Fibroblast of pulmonary artery (primary cell): Measurements from ENCODE around the gene MLLT3.

ENCODE experiments used
- DNase-seq: peaks from one replicate; pipeline ENCODE4 v3.0.0-alpha.2; 2010; ENCODE audit warnings: low read depth
- H3K4me3 ChIP-seq: replicated peaks from 2 replicates; pipeline ENCODE4 v1.5.1; 2011; ENCODE audit warnings: low read depth, mild to moderate bottlenecking, control low read depth, low read length, moderate library complexity
- CTCF ChIP-seq: IDR thresholded peaks from 2 replicates; pipeline ENCODE4 v1.5.1; 2011; ENCODE audit warnings: mild to moderate bottlenecking, control low read depth, low read length, inconsistent platforms; ENCODE audit errors: missing control alignments

Gene MLLT3

DNA sequence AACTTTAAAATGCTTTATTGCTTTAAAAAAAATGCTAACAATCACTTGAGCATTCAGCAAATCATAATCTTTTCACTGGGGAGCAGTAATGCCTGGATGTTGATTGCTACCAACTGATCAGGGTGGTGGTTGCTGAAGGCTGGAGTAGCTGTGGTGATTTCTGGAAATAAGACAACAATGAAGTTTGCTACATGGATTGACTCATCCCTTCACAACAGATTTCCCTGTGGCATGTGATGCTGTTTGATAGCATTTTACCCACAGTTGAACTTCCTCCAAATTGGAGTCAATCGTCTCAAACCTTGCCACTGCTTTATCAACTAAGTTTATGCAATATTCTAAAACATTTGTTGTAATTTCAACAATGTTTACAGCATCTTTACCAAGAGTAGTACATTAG lies 83.3 kb downstream of the MLLT3 start:
- TF ChIP-seq CTCF = no peak
- H3K4me3 ChIP-seq = no peak overlapping the region
- DNase-seq = peak; percentile 28

DNA sequence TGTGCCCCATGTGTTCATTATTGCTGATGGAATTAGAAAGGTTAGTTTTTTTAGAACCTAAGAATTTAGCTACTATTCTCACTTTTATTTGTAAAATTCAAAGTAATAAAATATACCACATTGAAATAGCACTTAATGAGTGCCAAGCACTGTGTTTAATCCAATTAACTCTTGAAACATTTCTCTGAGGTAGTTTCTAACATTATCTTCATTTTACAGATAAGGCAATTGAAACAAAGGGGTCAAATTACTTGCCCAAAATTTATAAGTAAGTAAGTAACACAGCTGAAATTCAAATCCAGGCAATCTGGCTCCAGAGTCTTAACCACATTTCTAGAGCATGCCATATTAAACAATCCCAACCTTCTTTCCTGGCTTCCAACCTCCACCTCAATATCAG lies 84.2 kb downstream of the MLLT3 start:
- no peak for TF ChIP-seq CTCF
- no peak overlapping the region for H3K4me3 ChIP-seq
- no peak for DNase-seq

GRCh38 chr9:20537294-20537693 lies 85.0 kb downstream of the MLLT3 start:
- TF ChIP-seq CTCF = no peak
- no peak overlapping the region for H3K4me3 ChIP-seq
- no peak for DNase-seq

DNA sequence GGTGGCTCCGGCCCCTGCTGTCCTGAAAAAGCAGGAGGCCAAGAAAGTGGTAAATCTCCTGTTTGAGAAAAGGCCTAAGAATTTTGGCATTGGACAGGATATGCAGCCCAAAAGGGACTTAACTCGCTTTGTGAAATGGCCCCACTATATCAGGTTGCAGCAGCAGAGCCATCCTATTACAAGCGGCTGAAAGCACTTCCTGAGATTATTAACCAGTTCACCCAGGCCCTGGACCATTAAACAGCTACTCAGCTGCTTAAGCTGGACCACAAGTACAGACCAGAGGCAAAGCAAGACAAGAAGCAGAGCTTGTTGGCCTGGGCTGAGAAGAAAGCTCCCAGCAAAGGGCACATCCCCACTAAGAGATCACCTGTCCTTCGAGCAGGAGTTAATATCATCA lies 89.7 kb downstream of the MLLT3 start:
- no peak for TF ChIP-seq CTCF
- H3K4me3 ChIP-seq = no peak overlapping the region
- DNase-seq = no peak

GRCh38 chr9:20529837-20530236 lies 92.5 kb downstream of the MLLT3 start:
- no peak overlapping the region for H3K4me3 ChIP-seq
- DNase-seq = no peak
- TF ChIP-seq CTCF = no peak

GRCh38 chr9:20528253-20528652 lies 94.0 kb downstream of the MLLT3 start:
- TF ChIP-seq CTCF = no peak
- DNase-seq = no peak
- no peak overlapping the region for H3K4me3 ChIP-seq

DNA sequence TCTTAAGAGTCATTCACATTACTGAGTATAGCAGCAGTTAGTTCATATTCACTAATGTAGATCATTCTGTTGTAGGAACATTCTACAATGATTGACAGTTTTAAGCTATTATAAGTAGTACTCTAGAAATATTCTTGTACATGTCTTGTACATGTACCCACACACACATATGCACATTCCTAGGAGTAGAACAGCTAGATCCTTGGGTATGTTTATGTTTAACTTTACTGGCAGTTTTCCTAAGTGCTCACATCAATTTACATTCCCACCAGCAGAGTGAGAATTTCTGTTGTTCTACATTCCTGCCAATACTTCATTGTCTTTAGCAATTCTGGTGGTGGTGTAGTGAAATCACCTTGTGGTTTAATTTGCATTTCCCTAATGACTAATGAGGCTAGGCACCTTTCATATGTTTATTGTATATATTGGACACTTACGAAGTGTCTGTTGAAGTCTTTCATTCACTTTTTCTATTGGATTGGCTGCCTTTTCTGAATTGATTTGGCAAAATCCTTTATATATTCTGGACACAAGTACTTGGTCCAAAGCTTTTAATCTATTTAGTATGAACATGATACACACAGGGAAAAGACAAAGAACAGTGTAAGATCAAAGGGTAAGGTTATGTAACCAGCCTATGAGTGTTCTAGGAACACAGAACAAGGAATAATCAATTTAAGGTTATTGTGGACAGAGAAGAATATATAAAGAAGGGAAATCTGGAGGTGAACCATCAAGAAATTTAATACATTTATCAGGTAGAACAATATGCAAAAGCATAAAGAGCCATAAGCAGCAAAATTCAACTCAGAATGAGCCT lies 95.6 kb downstream of the MLLT3 start:
- TF ChIP-seq CTCF = peak; percentile 5
- peak; percentile 27 for DNase-seq
- no peak overlapping the region for H3K4me3 ChIP-seq
